Astrocyte (in vitro differentiated cells and primary cell): ENCODE results near the gene RDM1.

ENCODE experiments used
- EZH2 ChIP-seq: IDR thresholded peaks from 2 replicates; pipeline ENCODE4 v1.6.1; 2012; ENCODE audit warnings: mild to moderate bottlenecking, low read length, inconsistent platforms; ENCODE audit not compliant: insufficient read depth
- TF ChIP-seq, protein P1 (sequence below): IDR thresholded peaks from 2 replicates; pipeline ENCODE4 v1.5.1; 2011; ENCODE audit warnings: low read depth, mild to moderate bottlenecking, inconsistent platforms, low read length, moderate library complexity; ENCODE audit not compliant: insufficient read depth

- TF ChIP-seq, protein P1, sequence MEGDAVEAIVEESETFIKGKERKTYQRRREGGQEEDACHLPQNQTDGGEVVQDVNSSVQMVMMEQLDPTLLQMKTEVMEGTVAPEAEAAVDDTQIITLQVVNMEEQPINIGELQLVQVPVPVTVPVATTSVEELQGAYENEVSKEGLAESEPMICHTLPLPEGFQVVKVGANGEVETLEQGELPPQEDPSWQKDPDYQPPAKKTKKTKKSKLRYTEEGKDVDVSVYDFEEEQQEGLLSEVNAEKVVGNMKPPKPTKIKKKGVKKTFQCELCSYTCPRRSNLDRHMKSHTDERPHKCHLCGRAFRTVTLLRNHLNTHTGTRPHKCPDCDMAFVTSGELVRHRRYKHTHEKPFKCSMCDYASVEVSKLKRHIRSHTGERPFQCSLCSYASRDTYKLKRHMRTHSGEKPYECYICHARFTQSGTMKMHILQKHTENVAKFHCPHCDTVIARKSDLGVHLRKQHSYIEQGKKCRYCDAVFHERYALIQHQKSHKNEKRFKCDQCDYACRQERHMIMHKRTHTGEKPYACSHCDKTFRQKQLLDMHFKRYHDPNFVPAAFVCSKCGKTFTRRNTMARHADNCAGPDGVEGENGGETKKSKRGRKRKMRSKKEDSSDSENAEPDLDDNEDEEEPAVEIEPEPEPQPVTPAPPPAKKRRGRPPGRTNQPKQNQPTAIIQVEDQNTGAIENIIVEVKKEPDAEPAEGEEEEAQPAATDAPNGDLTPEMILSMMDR: no peak
- no peak for TF ChIP-seq EZH2
These were observed 1.3 kb upstream of the RDM1 start for GRCh38 chr17:35931794-35932425.
